GM04504 (cell line): ENCODE data around the gene TRPV5.

Experiments used
- DNase-seq: peaks from one replicate; pipeline ENCODE4 v3.0.0-alpha.2; 2012; ENCODE audit warnings: low read depth

TRPV5 gene

GRCh38 chr7:142908921-142909890 is 24.3 kb downstream of the TRPV5 start:
- no peak for DNase-seq

- DNase-seq, result no peak
These were observed 25.3 kb downstream of the TRPV5 start for GRCh38 chr7:142908290-142908689.

GRCh38 chr7:142906643-142907042 is 26.9 kb downstream of the TRPV5 start:
- no peak for DNase-seq

- DNase-seq, result no peak
These were observed 27.8 kb downstream of the TRPV5 start for GRCh38 chr7:142905759-142906158.

GRCh38 chr7:142904128-142904527 is 29.4 kb downstream of the TRPV5 start:
- DNase-seq, result no peak

- DNase-seq, result no peak
These were observed 31.9 kb downstream of the TRPV5 start for GRCh38 chr7:142901426-142902259.

GRCh38 chr7:142899661-142900060 is 33.9 kb downstream of the TRPV5 start:
- DNase-seq, result no peak

- DNase-seq, result no peak
These were observed 35.0 kb downstream of the TRPV5 start for GRCh38 chr7:142898377-142899170.

GRCh38 chr7:142897691-142898090 is 35.9 kb downstream of the TRPV5 start:
- DNase-seq, result no peak

GRCh38 chr7:142896741-142897379 is 36.7 kb downstream of the TRPV5 start:
- no peak for DNase-seq

- no peak for DNase-seq
These were observed 37.4 kb downstream of the TRPV5 start for GRCh38 chr7:142896151-142896550.

GRCh38 chr7:142894985-142895593 is 38.5 kb downstream of the TRPV5 start:
- no peak for DNase-seq

- no peak for DNase-seq
These were observed 39.2 kb downstream of the TRPV5 start for GRCh38 chr7:142894112-142894984.

- no peak for DNase-seq
These were observed 40.6 kb downstream of the TRPV5 start for GRCh38 chr7:142892951-142893350.

- DNase-seq, result no peak
These were observed 42.0 kb downstream of the TRPV5 start for GRCh38 chr7:142891490-142892082.

GRCh38 chr7:142890874-142891485 is 42.6 kb downstream of the TRPV5 start:
- DNase-seq, result no peak

GRCh38 chr7:142889816-142890215 is 43.7 kb downstream of the TRPV5 start:
- no peak for DNase-seq

GRCh38 chr7:142887282-142888015 is 46.1 kb downstream of the TRPV5 start:
- no peak for DNase-seq

GRCh38 chr7:142886866-142887265 is 46.7 kb downstream of the TRPV5 start:
- no peak for DNase-seq
